ENCODE data around the gene ATG2B.

- TF ChIP-seq CTCF (IDR thresholded peaks at IDR 0.05) (no peak), POLR2A (IDR thresholded peaks at IDR 0.05) (no peak)
Measured at GRCh38 chr14:96237641-96238040, 125.5 kb downstream of the ATG2B start.

All from thyroid gland (tissue), 4 donors.